Parathyroid adenoma (tissue), 2 donors: ENCODE measurements around the gene SORBS1.

ENCODE experiments used
- H2AFZ ChIP-seq: fragments of 300-600 bp; sonication (generic); one replicate; pipeline ENCODE4 v1.7.0; 2017; ENCODE audit warnings: antibody characterized with exemption, mild to moderate bottlenecking
- H3K27ac ChIP-seq: fragments of 300-600 bp; sonication (generic); one replicate; pipeline ENCODE4 v1.7.0; 2017
- H3K27me3 ChIP-seq: fragments of 300-600 bp; sonication (generic); one replicate; pipeline ENCODE4 v1.7.0; 2017; ENCODE audit warnings: low read length; ENCODE audit not compliant: control insufficient read depth, insufficient read depth
- H3K36me3 ChIP-seq: fragments of 300-600 bp; sonication (generic); one replicate; pipeline ENCODE4 v1.7.0; 2017; ENCODE audit warnings: low read length; ENCODE audit not compliant: control insufficient read depth, insufficient read depth
- H3K4me1 ChIP-seq: fragments of 300-600 bp; sonication (generic); one replicate; pipeline ENCODE4 v1.7.0; 2017; ENCODE audit warnings: control low read depth
- H3K4me2 ChIP-seq: fragments of 300-600 bp; sonication (generic); one replicate; pipeline ENCODE4 v1.7.0; 2017; ENCODE audit warnings: low read length
- H3K4me3 ChIP-seq: fragments of 300-600 bp; sonication (generic); one replicate; pipeline ENCODE4 v1.7.0; 2017; ENCODE audit warnings: low read depth, low read length
- H3K79me2 ChIP-seq: fragments of 300-600 bp; sonication (generic); one replicate; pipeline ENCODE4 v1.7.0; 2017; ENCODE audit warnings: control low read depth
- H3K9ac ChIP-seq: fragments of 300-600 bp; sonication (generic); one replicate; pipeline ENCODE4 v1.7.0; 2017; ENCODE audit warnings: mild to moderate bottlenecking
- H3K9me3 ChIP-seq: fragments of 300-600 bp; sonication (generic); one replicate; pipeline ENCODE4 v1.7.0; 2017; ENCODE audit warnings: low read length; ENCODE audit not compliant: control insufficient read depth
- TF ChIP-seq, protein P1 (sequence below): fragments of 300-600 bp; sonication (generic); IDR thresholded peaks from one replicate; pipeline ENCODE4 v1.7.0; 2017; ENCODE audit warnings: antibody characterized with exemption, mild to moderate bottlenecking
- donor health status: primary hyperparathyroidism.

SORBS1 gene

DNA sequence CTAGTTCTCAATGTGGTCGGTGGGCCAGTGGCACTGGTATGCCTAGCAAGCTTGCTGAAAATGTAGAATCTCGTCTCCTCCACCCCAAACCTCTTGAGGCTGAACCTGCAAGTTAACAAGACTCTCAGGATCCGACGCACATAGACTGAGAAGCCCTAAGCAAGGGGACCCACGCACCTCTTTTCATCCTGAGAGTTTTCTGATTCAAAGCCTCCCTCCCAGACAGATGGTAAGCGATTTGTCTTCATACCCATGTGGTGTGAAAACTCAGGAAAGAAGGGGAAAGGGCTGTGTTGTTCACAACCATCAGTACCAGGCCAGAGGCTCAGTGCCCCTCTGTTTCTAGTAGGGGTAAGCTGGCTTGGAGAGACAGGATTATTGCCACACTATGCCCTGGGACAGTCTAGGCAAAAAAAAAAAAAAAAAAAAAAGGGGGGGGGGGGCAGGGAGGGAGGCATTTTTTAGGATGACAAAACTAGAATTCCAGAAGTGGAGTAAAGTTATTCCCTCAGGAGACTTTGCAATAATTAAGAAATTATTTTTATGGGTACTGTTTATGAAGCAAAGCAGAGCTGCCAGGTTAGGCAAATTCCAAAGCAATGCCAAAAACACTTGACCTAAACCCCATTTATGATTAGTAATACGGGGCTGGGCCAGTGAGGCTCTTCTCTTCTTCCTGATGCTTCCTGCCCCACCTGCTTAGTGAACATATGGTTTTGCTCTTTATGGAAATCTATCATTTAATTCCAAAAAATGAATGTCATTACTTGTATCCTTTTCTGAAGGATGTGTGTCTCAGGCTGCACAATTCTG lies 152.8 kb downstream of the SORBS1 start:
- Histone ChIP-seq H3K9ac (no peak overlapping the region), H2AFZ (no peak overlapping the region), H3K4me2 (no peak overlapping the region), H3K27ac (peak overlapping the region; percentile 43), H3K36me3 (no peaks in the 10 kb centered on the region), H3K4me3 (no peak overlapping the region), H3K27me3 (no peaks in the 10 kb centered on the region), H3K79me2 (peaks cover 3% of the 10 kb centered on the region), H3K9me3 (no peaks in the 10 kb centered on the region), H3K4me1 (no peaks in the 10 kb centered on the region)
- TF ChIP-seq, protein P1, sequence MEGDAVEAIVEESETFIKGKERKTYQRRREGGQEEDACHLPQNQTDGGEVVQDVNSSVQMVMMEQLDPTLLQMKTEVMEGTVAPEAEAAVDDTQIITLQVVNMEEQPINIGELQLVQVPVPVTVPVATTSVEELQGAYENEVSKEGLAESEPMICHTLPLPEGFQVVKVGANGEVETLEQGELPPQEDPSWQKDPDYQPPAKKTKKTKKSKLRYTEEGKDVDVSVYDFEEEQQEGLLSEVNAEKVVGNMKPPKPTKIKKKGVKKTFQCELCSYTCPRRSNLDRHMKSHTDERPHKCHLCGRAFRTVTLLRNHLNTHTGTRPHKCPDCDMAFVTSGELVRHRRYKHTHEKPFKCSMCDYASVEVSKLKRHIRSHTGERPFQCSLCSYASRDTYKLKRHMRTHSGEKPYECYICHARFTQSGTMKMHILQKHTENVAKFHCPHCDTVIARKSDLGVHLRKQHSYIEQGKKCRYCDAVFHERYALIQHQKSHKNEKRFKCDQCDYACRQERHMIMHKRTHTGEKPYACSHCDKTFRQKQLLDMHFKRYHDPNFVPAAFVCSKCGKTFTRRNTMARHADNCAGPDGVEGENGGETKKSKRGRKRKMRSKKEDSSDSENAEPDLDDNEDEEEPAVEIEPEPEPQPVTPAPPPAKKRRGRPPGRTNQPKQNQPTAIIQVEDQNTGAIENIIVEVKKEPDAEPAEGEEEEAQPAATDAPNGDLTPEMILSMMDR: no peak

DNA sequence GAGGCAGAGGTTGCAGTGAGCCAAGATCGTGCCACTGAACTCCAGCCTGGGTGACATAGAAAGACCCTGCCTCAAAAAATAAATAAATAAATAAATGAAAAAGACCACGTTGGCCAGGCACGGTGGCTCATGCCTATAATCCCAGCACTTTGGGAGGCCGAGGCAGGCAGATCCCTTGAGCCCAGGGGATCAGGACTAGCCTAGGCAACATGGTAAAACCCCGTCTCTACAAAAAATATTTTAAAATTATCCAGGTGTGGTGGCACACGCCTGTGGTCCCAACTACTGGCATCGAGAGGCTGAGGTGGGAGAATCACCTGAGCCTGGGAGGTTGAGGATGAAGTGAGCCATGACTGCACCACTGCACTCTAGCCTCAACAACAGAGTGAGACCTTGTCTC lies 153.6 kb downstream of the SORBS1 start:
- TF ChIP-seq, protein P1: no peak
- Histone ChIP-seq H3K27me3 (no peaks in the 10 kb centered on the region), H2AFZ (no peak overlapping the region), H3K9me3 (no peaks in the 10 kb centered on the region), H3K4me1 (no peaks in the 10 kb centered on the region), H3K27ac (no peak overlapping the region), H3K36me3 (no peaks in the 10 kb centered on the region), H3K4me2 (no peak overlapping the region), H3K9ac (no peak overlapping the region), H3K79me2 (peaks cover 3% of the 10 kb centered on the region), H3K4me3 (no peak overlapping the region)

DNA sequence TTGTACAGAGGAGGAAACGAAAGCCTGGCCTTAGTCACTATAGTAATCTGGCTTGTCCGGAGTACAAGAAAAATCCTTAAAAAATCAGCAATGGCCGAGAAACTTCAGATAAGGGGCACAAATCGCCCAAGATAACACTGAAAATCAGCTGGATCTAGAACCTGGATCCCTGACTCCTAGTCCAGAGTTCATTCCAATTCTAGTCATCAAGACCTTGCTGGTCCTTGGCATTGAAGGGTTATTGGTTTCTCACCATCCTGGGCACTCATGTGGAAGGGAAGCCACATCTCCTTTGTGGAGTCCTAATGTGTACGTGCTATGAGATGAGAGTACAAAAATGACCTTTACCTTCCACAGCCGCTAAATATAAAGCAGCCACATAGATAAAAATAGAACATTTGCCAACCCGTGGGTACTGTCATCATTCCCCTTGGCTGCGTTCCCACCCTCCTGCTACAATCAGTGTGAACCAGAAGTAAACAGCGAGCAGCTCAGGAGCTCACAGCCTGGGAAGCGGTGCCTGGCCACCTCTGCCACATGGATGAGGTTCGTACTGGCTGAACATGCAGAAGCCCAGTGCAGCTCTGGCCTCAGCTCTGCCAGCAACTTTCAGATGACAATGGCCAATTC lies 154.4 kb downstream of the SORBS1 start:
- Histone ChIP-seq H3K9ac (no peak overlapping the region), H3K36me3 (no peaks in the 10 kb centered on the region), H3K9me3 (no peaks in the 10 kb centered on the region), H2AFZ (no peak overlapping the region), H3K4me3 (no peak overlapping the region), H3K27me3 (no peaks in the 10 kb centered on the region), H3K27ac (no peak overlapping the region), H3K79me2 (peaks cover 3% of the 10 kb centered on the region), H3K4me2 (no peak overlapping the region), H3K4me1 (no peaks in the 10 kb centered on the region)
- TF ChIP-seq, protein P1: no peak

DNA sequence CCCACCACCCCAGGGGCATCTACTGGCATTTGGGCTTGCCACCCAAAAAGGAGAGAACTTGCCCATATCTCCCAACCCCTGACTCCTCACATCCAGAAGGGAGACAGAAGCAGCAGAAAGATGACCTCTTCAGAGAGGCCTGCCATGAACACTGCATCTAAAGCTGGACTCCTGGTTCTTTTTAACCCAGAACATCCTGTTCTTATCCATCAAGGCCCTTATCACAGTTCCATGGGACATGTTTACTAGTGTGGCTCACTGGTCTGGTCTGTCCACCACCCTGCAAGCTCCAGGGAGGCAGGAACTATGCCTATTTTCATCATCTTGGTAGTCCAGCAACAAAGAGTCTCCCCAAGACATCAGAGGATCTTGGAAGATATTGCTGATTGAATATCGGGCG lies 155.5 kb downstream of the SORBS1 start:
- no peaks in the 10 kb centered on the region for H3K4me1 ChIP-seq
- no peak overlapping the region for H3K4me2 ChIP-seq
- H3K27ac ChIP-seq: no peak overlapping the region
- H3K4me3 ChIP-seq: no peak overlapping the region
- no peaks in the 10 kb centered on the region for H3K36me3 ChIP-seq
- H3K79me2 ChIP-seq: peaks cover 3% of the 10 kb centered on the region
- TF ChIP-seq, protein P1: no peak
- no peaks in the 10 kb centered on the region for H3K9me3 ChIP-seq
- no peak overlapping the region for H3K9ac ChIP-seq
- H2AFZ ChIP-seq: no peak overlapping the region
- H3K27me3 ChIP-seq: no peaks in the 10 kb centered on the region
